CMK (cell line): Measurements from ENCODE around the gene FRAS1.
"Not testable (repeated sequence)": the region's sequence is repeated elsewhere in the genome, so short reads cannot be mapped to it uniquely, and the experiment has no call there.

Source experiments
- DNase-seq: peaks from one replicate; pipeline ENCODE4 v3.0.0-alpha.2; 2010; ENCODE audit warnings: low read depth

Gene FRAS1

DNA sequence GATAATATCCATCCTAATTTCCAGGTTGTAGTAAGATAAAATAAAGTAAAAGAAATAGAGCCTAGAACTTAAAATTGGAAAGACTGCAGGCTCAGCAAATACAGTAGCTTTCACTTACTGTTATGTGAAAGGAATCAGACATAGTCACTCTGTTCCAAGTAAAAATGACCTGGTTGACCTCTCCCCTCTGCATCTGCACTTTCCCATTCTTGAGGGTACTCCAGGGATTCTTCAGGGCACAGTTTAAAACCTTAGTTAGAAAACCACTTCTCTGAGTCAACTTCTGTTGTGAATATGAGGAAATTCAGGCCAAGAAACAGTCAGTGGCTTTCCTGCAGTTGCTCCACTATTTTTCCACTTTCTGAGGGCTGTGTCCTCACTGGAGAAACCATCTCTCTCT lies 42.9 kb downstream of the FRAS1 start:
- DNase-seq = no peak

DNA sequence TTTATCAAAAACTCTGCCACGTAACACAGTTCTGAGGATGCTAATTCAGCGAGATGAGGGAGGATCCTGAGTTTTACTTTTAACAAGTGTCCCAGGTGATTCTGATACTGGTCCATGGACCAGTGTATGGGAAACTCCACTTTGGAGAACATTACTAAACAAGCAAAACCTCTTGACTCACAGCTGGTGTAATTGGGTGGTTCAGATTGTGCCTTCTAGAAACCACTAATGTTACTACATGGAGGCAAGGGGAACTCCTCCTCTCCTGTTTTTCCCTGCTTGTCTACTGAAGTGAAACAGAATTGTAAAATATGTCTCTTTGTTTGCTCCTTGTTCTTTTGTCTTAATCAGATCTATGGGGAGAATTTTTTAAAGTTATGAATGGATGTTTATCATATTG lies 62.6 kb downstream of the FRAS1 start:
- DNase-seq = no peak

DNA sequence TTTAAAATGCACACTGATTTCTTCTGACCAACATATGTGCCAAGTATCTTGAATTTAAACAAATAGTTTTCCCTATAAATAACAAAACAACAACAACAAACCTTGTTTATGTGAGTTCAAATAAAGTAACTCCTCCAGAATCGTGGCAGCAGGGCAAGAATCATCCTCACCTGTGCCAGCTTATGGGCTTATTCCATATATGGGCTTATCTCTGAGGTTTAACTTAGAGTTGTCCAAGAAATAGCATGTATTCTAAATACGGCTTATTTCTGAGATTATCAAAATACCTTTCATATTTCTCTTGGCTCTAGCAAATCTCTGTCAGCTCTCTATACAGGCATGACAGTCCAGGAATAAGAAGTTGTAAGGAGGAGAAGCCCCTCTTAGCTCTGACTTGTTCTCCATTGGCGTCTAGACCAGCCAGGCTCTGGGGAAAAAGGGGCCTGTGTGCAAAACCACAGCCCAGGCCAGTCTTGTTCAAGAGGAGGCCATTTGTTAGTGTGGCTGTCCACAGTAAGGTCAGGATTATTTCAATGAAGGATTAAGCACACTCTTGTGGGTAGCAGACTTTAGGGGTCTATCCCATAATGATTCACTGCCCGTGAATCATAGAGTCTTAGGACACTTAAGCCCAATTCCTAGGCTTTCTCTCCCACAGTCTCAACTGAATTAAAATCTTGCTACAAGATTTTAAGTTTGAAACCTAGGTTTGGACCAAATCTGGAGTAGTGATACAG lies 63.2 kb downstream of the FRAS1 start:
- no peak for DNase-seq

DNA sequence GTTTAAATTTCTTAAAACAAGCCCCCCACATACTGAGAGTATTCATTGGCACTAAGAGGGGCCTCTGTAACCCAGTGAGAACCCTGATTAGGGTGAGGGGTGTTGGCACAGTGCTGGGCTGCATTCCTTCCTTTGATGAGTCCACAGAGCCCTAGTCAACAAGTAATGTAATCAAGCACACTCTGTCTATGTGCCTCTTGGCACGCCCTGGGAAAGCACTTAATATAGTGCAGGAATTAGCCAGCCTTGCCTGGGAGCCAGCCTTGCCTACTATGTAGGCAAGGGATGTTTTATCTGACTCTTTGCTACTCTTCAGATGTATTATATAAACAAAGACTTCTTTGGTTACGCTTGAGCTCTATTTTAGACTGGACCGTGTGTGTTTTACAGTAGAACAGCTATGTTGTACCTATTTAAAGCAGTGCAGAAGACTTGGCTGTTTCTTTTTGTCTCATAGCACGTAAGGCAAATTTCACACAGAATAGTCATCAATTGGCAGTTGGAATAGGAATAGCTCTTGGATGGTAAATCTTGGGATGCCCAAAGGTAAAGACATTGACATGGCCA lies 64.3 kb downstream of the FRAS1 start:
- DNase-seq = no peak

DNA sequence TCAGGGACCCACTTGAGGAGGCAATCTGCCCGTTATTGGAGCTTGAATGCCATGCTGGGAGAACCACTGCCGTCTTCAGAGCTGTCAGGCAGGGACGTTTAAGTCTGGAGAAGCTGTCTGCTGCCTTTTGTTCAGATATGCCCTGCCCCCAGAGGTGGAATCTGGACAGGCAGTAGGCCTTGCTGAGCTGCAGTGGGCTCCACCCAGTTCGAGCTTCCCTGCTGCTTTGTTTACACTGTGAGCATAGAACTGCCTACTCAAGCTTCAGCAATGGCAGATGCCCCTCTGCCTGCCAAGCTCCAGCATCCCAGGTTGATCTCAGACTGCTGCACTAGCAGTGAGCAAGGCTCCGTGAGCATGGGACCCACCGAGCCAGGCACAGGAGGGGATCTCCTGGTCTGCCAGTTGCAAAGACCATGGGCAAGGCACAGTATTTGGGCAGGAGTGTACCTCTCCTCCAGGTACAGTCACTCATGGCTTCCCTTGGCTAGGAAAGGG lies 68.8 kb downstream of the FRAS1 start:
- not testable (repeated sequence) for DNase-seq

DNA sequence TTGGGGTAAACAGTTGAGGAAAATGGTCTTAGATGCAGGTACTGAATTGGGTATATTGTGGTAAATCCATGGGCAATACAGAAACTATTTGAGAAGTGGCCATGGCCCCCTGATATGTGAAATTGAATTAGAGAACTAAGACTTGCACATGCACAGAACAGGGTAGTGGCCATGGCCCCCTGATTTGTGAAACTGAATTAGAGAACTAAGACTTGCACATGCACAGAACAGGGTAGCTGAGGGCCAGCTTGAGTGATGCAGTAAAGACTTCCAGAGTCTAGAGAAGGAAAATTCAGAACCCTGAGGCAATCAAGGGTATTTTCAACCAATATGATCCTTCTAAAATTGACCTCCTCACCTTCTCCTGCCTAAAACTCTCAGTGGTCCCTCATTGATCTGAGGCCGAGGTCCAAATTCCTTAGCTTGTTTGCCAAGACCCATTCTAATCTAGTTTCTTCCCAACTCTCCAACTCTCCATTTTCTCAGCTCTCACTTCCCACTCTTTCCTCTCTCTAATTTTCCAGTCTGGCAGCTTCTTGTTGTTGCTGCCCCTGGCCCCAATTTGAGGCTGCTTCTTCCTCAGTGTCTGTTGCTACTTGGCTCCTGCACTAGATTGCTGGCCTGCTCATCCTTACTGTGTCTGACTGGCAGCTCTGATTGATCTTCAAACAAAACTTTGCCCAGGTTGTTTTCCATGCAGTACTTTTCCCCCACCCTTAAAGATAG lies 72.4 kb downstream of the FRAS1 start:
- no peak for DNase-seq

DNA sequence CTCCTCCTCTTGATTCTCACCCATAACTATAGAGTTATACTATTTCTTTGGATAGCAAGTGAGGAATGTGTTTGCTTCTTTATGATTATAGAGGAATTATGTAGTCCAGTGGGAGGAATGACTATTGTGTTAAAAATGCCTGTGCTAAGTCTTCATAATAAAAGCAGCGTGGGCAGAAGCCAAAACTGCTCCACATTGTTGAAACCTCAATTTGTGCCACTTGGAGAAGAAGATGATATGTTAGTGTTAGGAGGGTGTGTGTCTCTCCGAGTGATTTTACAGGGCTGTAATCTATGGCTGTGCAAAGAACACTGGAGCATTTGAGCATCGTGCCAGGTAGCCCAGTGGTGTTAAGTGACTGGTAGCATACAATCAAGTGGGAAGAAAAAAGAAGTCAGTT lies 74.3 kb downstream of the FRAS1 start:
- no peak for DNase-seq

DNA sequence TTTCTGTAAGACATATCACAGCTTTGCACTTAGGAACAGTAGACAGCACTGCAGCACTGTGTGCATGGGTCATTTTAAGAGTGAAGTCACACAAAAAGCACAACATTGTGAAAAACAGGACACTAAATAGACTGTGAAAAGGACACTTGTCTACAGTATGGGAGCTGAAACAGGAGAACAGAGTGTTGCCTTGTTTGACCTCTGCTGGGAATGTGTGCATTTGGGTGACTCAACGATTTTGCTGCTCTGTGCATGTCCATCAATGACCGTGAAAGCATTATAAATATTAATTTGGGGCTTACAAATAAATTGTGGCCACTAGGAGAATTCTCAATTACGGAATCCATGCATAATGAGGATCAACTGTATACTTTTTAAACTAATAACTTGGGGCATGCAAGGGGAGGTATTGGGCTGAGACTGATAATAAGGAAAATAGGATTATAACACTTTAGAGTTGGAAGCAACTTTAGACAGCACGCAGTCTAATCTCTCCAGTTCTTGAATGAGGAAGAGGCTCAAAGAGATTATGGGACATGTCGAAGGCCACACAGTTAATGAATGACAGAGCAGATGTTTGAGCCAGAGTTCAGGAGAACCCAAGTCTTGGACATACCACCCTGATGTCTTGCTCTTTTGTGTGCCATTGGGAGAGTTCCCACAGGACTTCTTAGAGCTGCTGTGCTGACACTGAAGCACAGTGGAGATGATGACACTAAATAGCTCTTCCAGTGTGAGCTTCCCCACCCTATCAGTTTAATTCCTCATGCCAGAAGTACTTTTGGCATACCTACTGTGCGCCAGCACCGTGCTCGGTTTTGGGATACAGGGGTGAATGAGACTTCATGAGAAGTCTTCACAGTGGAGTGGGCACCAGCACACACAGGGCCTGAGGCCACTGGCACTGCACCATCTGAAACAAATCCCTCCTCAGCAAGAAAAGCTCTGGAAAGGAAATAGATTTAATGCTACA lies 79.3 kb downstream of the FRAS1 start:
- no peak for DNase-seq

DNA sequence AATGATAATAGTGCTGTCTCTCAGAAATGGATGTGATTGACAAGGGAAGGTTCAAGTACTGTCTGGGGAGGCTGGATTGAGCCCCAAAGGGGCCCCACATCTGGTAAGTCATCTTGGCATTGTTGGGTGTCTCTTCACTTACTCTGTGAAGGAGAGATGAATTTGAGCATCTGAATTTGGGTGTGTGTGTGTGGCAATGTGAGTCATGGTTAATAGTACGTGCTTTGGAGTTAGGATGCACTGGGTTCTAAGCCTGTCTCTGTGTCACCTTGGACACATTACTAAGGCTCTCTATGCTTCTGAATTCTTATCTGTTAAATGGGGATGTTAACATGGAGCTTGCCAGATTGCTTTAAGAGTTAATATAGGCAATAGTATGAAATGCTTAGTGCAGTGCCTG lies 80.4 kb downstream of the FRAS1 start:
- DNase-seq = no peak

DNA sequence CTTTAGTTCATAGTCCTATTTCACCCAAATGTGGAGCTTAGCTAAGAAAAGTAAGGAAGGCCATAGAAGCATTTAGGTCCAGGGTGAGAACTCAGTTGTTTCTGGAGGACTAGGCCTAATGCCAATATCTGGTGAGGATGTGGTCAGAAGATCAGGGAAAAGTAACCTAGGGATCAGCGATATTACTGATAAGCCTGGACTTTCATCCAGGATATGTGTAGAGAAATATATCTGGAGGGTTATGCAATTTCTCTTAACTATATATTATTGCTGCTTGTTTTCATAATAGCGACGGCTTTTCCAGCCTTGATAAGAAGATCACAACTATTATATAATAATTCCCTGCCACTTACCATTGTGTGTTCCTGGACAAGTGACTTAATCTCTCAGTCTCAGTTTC lies 81.1 kb downstream of the FRAS1 start:
- no peak for DNase-seq

DNA sequence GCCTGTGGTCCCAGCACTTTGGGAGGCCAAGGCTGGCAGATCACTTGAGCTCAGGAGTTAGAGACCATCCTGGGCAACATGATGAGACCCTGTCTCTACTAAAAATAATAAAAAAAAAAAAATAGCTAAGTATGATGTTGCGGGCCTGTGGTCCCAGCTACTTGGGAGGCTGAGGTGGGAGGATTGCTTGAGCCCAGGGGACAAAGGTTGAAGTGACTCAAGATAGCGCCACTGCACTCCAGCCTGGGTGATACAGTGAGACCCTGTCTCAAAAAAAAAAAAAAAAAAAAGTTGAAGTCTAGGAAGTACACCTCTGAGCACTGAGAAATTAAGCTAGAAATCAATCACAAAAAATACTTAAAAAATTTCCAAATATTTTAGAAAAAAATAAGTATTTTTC lies 86.5 kb downstream of the FRAS1 start:
- DNase-seq = no peak

DNA sequence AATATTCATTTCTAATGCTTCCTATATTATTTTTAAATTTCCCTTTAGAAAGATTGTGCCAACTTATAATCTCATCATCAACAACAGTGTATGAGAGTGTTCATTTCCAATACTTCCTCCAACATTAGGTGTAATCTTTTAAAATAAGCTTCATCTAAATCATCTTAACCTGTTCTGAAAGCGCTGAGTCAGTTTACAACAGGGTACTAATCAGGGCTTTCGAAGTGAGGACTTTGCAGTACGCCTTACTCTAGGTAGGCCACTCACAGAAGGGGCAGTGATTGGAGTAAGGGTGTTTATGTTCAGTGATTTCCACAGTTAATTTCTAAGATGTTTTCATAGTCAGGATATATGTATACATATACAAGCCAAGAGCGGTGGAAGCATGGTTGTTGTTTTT lies 87.9 kb downstream of the FRAS1 start:
- DNase-seq = no peak

DNA sequence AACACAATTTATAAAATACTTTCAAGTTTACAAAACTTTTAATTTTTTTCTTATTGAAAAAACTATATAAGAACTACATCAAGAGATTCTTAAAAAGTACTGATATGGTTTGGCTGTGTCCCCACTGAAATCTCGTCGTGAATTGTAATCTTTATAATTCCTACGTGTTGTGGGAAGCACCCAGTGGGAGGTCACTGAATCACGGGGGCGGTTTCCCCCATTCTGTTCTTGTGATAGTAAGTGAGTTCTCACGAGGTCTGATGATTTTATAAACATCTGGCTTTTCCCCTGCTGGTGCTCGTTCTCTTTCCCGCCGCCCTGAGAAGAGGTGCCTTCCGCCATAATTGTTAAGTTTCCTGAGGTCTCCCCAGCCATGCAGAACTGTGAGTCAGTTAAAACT lies 88.5 kb downstream of the FRAS1 start:
- no peak for DNase-seq

DNA sequence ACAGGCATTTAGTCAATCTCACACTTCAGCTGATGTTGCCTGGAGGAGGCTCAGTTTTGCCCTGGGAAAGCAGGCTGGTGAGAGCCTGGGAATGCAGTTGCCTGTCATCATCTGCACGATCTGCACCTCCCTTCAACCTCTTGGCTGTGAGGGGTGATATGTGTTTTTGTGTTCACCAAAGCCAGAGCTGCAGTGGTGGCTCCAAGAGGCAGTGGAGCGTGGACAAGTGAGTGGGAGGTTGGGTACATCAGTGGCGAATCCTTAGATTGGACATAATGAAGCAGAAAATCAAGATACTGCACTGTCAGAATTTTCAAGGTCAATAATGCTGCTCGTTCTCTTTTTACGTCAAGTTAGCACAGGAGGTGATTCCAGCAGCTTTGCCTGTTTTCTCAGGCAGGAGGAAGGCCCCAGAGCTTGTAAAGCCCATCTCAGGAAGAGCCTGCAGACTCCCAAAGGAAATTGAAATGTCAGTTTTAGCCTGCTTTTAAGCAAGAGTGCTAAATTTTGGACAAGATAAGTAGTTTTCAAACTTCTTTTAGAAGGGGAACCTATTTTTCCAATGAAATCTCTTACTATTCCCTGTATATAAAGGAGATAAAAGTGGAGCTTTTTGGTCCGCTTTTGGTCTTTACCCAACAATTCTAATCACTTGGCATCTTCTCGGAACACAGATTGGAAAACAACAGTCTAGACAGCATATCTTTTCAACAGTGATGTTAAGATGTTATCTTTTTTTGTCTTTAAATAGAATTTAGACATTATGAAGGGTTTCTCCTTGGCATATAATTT lies 92.8 kb downstream of the FRAS1 start:
- DNase-seq = no peak

DNA sequence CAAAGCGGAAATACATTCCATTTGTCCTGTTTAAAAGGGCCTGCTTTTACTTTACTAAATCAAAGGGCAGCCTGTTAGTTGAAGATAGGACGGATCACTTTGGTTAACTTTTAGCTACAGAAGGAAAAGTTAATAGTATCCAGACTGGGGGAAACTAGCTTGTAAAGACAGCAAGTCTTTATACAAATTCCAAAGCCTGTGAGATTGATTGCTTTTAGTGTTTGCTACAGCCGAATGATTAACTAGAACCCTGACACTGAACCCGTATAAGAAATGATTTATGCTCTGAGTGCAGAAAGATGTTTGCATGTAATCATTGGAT lies 93.4 kb downstream of the FRAS1 start:
- no peak for DNase-seq

DNA sequence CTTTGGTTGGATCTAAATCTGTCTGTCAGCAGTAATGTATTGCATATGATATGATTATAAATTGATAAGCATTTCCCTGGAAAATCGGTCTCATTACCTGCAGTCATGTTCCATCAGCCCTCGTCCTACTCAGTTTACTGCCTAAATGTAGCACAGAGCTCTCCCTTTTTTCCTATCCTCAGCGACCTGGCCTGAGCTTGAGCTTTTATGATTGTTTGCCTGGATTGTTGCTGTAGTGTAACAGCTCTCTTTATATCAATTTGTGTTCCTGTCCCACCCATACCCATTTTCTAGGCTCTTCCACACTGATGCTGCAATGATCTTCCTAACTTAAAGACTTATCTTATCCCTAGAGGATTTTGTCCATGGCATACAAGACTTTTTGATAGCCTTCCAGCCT lies 95.7 kb downstream of the FRAS1 start:
- no peak for DNase-seq

DNA sequence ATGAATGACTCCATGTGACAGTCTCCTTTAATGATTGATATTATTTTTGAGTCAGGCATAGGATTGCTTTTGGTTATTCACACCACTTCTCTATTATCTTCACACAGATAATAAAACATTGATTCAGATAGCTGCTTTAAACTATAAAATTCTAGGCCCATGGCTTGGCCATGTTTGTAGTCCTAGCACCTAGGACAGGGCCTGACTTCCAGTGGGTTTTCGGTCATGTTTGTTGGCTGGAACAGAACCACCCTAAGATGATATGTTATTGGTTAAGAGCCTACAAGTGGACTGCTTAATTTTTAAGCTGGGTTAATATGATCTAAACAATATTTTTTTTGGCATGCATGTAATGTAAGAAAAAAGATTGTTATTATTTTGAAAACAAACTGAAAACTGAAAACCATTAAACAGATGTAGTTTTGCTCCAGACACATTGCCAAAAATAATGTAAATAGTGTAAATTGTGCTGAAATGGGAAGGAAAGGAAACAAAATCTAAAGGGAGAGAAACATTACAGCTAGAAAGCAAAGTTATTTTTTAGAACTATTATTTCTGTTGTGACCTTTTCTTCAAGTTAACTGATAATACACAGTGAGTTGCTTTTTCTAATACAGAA lies 98.0 kb downstream of the FRAS1 start:
- DNase-seq = no peak

DNA sequence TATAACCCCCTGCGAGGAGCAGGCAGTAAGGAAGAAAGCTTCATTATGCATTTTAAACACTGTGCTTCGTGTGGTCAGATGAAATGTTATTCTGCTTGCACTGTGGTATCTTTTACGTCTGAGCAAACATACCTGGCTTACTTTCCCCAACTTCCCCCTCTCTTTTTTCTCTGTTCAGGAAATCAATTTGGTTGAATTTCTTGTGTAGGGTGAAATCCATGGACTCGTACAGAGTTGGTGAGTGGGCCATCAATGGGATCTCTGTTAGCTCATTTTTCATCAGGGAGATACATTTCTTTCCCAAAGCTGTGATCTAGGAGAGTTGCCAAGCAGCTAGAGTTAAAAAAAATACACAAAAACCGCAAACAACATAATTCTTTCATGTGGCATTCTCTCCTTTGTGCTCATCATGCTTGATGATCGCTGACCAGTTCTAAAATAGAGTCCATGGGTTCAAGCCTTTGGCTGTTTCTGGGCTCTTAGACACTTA lies 98.5 kb downstream of the FRAS1 start:
- no peak for DNase-seq

DNA sequence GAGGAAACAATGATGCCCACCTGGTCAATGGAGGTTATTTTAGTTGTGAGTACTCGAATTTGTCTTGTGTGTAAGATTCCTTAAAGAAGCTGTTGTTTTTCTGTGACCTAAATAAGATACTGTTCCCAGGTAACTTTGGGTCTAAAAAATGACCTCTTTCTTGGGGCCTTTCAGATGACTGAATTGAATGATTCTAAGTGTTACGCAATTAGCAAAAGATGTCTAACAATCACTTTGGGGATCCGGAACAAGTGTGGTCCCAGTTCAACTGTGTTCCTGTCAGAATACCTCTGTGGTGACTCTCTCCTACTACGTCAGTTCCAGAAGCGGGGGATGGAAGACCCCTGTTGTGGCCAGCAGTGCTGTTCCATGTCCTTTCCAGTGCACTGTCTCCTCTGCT lies 99.4 kb downstream of the FRAS1 start:
- DNase-seq = no peak

DNA sequence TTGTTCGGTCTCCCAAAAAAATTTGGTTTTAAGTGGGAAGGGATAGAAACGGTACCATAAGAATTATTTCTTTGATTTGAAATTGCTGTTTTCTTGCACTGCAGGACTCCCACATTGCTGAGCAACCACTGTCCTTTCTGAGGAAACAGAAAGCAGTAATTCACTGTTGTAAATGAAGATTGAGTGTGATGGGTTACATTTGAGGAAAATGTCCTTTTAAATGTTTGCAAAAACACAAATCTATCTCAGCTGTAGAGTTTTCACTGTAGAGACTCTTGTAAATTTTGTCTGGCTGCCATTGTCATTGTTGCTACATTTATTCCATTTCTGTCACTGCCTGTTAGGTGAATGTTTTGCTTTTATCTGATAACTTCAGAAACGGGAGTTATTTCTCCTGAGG lies 105.2 kb downstream of the FRAS1 start:
- no peak for DNase-seq

DNA sequence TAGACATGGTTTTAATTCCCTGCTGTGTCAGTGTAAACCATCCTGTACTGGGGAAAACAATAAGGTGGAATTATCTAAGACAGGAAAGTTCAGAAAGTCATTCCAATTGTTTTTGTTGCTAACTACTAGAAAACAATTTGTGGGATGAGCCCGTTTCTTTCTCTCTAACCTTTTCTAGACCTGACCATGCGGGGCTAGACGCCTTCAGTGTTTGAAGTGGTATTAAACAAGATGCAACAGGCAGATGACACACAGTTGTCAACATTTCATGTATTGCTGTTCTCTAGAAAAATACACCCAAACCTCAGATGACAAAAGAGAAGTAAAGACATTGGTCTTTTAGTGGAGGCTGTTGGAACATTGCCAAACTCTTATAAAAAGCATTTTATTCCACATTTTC lies 105.7 kb downstream of the FRAS1 start:
- DNase-seq = no peak
